Lower leg skin (tissue), 3 donors: ENCODE data around the gene COX6A2.

ENCODE experiments used
- POLR2A ChIP-seq, 2 donors: fragments of 450-650 bp; IDR thresholded peaks; one replicate each; pipeline ENCODE4 v1.6.1; 2016 to 2017; ENCODE audit warnings: antibody characterized with exemption in 2 of 2, mild to moderate bottlenecking in 1 of 2, moderate library complexity in 1 of 2
- TF ChIP-seq, protein P1 (sequence below), 3 donors: fragments of 450-650 bp; IDR thresholded peaks; one replicate each; pipeline ENCODE4 v1.5.1; 2016; ENCODE audit warnings: antibody characterized with exemption in 3 of 3, mild to moderate bottlenecking in 3 of 3, moderate library complexity in 2 of 3

- TF ChIP-seq, protein P1, sequence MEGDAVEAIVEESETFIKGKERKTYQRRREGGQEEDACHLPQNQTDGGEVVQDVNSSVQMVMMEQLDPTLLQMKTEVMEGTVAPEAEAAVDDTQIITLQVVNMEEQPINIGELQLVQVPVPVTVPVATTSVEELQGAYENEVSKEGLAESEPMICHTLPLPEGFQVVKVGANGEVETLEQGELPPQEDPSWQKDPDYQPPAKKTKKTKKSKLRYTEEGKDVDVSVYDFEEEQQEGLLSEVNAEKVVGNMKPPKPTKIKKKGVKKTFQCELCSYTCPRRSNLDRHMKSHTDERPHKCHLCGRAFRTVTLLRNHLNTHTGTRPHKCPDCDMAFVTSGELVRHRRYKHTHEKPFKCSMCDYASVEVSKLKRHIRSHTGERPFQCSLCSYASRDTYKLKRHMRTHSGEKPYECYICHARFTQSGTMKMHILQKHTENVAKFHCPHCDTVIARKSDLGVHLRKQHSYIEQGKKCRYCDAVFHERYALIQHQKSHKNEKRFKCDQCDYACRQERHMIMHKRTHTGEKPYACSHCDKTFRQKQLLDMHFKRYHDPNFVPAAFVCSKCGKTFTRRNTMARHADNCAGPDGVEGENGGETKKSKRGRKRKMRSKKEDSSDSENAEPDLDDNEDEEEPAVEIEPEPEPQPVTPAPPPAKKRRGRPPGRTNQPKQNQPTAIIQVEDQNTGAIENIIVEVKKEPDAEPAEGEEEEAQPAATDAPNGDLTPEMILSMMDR (IDR thresholded peaks at IDR 0.05): no peak
- no peak for TF ChIP-seq POLR2A (IDR thresholded peaks at IDR 0.05)
These were observed 34.0 kb upstream of the COX6A2 start for GRCh38 chr16:31461921-31462804.
